NOMO-1 (cell line): ENCODE data around the gene SIPA1L3.

Source experiments
- DNase-seq, 2 experiments: peaks; one replicate each; lab custom pipeline; 2025; ENCODE audit not compliant: unreplicated experiment in 2 of 2; lab: John Stamatoyannopoulos, UW

SIPA1L3 gene

DNA sequence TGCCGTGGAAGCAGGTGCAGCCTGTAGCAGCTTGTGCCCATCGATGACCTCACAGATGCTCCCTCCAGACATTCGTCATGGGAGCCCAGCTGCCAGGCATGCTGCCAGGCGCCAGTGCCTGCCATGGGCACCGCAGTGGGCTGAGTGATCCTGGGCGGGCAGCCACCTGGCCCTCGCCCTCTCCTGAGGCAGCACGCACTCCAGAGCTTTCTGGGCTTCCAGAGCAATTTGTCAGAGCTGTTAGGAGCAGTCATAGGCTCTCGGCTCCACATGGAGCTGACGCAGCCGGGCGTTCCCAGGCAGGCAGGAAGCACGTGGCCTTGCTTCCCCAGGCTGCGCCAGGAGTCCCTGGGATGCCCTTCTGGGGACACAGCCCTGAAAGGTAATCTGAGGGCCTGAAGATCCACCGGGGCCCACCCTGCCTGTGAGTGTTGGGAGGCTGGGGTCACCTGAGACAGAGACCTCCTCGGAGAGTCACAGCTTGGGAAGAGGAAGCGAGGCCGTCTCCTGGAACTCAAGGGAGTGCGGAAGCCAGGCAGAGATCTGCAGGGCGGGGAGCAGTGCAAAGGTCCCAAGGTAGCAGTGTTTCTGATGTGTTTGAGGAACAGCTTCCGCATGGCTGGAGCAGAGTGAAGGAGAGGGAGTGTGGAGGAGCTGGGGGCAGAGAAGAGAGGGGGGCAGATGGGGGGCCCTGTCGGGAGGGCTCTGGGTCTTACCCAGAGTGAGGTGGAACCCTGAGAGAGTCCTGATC lies 266.5 kb downstream of the SIPA1L3 start:
- no peak for DNase-seq

- DNase-seq: no peak
Measured at GRCh38 chr19:38175422-38175821, 268.4 kb downstream of the SIPA1L3 start.

- no peak for DNase-seq
Measured at GRCh38 chr19:38180071-38180470, 273.1 kb downstream of the SIPA1L3 start.

GRCh38 chr19:38182536-38183210 lies 275.7 kb downstream of the SIPA1L3 start:
- DNase-seq: no peak

DNA sequence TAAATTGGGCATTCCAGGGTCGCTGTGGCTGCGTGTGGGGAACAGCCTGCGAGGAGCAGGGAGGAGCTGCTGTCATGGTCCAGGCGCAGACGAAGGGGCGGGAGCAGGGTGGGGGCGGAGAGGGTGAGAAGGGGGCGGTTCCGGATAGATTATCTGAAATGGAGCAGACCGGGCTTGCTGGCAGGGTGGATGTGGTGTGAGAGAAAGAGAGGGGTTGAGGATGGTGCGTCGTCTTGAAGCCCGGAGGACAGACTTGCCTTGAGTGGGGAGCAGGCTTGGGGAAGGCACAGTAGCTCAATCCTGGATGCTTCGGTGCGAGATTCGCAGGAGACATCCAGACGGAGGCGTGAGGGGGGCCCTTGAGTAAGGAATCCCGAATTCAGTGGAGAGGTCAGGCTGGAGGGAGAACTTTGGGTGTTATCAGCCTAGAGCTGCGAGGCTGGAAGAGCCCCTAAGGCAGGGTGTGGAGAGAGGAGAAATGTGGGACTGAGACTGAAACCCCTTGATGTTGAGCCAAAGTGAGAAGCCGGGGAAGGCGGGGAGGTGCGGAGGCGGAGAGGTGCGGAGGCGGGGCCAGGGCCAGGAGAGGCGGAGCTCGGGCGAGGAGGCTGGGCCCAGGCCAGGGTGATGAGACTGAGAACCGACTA lies 276.4 kb downstream of the SIPA1L3 start:
- no peak for DNase-seq

DNA sequence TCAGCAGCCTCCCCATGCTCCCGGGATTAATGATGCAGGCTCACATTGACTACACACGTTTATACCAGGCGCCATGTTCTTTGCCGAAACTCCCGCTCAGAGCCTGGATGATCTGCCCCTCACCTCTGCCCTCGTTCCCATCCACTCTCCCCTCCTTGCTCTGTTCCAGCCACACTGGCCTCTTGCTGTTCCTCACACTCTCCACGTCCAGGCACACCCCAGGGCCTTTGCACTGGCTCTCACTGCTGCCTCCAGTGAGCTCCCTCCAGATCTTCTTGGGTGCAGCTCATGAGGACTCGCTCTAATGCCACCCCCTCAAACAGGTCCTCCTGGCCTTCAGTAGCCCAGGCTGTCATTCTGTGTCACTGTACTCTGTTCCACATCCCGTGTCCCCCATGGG lies 277.8 kb downstream of the SIPA1L3 start:
- DNase-seq: no peak

- no peak for DNase-seq
Measured at GRCh38 chr19:38185562-38185961, 278.6 kb downstream of the SIPA1L3 start.

DNA sequence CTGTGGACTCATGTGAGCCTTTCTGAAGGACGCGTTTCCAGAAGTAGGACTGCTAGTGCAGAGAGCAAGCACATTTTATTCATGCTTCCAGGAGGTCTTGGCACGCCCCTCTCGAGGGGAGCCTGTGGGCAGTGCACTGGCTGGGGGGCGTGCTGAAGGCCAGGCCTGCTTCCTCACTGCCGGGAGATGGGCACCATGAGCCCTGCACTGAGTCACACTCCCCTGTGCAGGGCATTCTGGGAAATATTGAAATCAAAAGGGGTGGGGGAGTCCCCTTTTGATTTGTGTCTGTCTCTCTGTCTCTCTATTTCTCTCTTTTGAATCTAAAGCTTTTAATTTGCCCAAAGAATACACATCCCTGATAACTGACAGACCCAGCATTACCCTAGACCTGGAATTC lies 283.1 kb downstream of the SIPA1L3 start:
- DNase-seq: no peak

- DNase-seq: no peak
Measured at GRCh38 chr19:38190793-38191192, 283.8 kb downstream of the SIPA1L3 start.

DNA sequence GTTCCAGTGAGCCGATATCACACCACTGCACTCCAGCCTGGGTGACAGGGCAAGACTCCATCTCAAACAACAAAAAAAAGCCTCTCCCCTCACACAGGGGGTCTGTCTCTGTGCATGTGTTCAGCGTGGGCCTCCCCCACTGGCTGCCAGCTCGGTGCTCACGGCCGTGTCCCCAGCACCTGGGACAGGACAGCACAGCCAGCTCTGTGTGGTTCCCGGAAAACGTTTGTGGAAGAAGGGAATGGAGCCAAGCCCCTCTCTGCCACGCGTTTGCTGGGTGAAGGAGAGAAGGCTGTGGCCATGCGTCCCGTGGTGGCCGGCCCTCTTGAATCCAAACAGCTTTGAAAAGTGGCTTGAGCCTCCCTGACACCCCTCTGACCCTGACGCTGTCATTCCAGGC lies 284.7 kb downstream of the SIPA1L3 start:
- DNase-seq: no peak

- DNase-seq: no peak
Measured at GRCh38 chr19:38193445-38193844, 286.4 kb downstream of the SIPA1L3 start.

DNA sequence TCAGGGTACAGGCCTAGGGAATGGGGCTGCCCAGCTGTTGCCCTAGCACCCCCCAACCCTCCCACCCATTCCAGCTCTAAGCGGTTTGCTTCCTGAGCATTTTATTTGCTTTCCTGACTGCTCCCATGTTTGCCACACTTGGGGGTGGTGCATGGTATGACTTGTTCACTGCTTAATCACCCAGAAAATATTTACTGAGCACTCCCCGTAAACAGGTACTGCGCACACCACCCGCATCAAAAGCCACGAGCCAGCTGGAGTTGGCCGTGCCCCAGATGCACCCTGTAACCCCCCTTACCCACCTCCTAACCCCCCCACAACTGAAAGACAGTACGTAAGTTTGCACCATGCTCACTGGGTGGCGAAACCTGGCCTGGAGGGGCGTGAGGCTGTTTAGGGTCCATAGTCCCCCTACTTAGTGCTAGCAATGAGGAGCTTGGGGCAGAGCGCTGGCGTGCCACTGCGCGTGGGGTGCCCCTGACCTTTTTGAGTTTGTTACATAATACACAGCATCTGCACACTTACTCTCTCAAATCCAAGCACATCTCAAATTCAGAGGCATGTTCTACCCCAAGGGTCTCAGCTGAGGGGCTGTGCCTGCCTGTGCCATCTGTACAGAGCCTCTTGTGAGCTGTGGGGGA lies 287.2 kb downstream of the SIPA1L3 start:
- no peak for DNase-seq

GRCh38 chr19:38195237-38195636 lies 288.2 kb downstream of the SIPA1L3 start:
- no peak for DNase-seq

- no peak for DNase-seq
Measured at GRCh38 chr19:38196245-38196837, 289.3 kb downstream of the SIPA1L3 start.

DNA sequence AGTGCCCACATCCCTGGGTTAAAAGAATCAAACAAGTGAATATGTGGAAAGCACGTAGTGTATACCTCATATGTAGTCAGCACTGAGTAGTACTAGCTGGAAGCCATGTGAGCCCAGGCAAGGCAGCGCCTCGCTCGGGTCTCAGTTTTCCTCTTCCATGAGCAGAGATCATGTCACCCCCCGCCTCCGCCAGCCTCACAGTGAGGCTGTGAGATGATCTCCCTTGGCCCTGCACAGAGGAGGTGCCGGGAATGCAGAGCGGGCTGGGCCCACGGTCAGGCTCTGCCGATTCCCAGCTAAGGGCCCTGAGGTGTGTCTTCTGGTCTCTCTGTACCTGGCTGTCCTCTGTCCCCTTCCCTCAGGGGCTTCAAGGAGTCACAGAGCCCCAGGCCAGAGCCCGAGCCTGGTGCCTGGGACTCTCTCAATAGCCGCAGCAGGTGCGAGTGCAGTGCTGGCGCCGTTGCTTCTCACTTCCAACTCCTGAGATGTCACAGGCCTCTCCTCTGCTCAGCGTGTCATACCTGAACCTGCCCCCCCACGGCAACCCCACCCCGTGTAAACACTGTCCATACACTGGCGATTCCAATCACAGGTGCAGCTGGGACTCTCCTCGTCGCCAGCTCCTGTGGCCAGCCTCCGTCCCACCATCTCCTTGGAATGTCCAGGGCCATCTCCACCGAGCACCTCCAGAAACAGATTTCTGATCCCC lies 290.1 kb downstream of the SIPA1L3 start:
- no peak for DNase-seq

DNA sequence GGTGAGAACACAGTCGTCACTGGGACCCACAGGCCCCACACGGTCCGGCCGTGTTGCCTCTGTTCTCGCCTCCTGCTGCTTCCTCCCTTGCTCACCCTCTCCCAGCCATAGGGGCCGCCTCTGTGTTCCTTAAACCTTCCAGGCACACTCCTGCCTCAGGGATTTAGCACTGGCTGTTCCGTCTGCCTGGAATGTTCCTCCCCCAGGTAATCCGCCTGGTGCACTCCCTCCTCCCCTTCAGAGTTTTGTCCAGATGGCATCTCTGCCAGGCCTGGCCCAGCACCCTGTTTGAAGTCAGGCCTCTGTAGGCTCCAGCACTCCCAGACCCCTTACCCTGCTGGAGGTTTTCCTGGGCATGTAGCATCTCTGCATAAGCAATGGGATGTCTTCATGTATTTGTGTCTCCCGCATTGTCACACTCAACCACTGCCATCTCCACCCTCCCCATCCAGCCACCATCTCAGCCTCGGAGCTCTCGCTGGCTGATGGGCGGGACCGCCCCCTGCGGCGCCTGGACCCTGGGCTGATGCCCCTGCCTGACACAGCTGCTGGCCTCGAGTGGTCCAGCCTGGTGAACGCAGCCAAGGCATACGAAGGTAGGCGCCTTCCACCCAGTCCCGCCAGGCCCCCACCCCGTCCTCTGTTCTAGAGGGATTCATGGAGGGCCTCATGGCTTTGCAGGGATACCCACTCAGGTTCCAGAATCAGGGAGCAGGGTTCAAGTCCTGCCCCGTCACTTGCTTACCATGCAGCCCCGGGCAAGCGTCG lies 291.1 kb downstream of the SIPA1L3 start:
- no peak for DNase-seq

DNA sequence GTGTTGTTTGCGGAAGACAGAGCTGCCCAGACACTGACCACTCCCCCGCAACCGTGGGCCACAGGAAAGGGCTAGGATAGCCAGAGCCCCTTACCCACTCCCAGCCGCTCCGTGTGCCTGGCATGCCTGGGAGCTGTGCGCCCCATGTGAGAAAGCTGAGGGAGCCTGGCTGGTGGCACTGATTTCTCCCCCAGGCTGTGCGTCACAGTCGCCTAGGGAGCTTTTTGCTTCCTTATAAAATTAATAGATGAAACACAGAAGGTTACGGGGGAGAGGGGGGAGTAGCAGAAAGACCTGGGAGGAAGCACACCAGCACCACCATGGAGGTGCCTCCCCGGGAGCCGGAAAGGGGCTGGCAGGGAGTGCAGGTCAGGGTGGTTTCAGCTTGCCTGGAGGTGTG lies 292.3 kb downstream of the SIPA1L3 start:
- no peak for DNase-seq

GRCh38 chr19:38201731-38202130 lies 294.7 kb downstream of the SIPA1L3 start:
- no peak for DNase-seq

DNA sequence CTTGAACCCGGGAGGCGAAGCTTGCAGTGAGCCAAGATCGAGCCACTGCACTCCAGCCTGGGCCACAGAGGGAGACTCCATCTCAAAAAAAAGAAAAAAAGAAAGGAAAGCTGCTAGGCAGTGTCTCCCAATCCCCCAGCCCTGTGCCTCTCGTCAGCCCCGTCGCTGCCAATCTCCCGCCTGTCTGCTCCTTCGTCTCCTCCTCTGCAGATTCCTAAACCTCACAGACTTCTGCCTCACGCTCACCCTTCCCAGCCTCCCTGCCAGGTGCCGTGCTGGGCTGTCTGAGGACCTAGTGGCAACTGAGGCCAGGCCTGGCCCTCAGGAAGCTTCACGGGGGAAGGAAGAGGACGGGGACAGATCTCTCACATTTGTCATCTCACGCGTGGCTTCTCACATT lies 295.5 kb downstream of the SIPA1L3 start:
- no peak for DNase-seq

DNA sequence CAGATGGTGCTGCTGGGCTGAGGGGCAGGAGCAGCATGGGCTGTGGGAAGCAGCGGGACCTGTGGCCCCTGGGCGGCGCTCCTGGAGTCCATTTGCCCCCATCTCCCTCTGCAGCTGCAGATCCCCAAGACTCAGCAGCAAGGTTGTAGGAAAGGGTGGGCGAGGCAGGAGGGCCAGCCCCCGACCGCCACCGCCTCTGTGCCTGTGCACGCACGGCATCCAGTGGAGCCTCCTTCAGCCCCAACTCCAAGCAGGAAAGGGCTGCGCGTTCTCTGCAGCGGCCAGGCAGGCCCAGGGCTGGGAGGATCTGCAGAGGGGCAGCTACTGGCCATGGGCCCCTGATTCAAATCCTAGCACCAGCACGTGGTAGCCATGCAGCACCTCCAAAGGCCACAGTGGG lies 296.2 kb downstream of the SIPA1L3 start:
- no peak for DNase-seq
